OCI-LY3 (cell line): Measurements from ENCODE around the gene HOXA9.

Experiments
- CTCF ChIP-seq: fragments of 200-600, 300-600 bp; sonication (generic); IDR thresholded peaks from 2 replicates; pipeline ENCODE4 v1.5.1; 2014; ENCODE audit warnings: antibody characterized with exemption, low read length, low read depth
- EZH2phosphoT487 ChIP-seq: fragments of 200-600 bp; shearing (Covaris generic); IDR thresholded peaks from 2 replicates; pipeline ENCODE4 v1.6.1; 2018; ENCODE audit warnings: antibody characterized with exemption, mixed run types, low read depth

- TF ChIP-seq CTCF = no peak
- TF ChIP-seq EZH2phosphoT487 = no peak
Observed at GRCh38 chr7:27117887-27118491, 47.3 kb downstream of the HOXA9 start.
